Measurements from ENCODE around the gene KCNN1. TPM values are rescaled to one million over a fixed set of nuclear protein-coding genes. Genes with fewer than 3 reads are reported as not detected.

Gene KCNN1
- total and polyA plus RNA-seq, 2 of the 13 experiments (the other 11 are each of a cell fraction or from before 2014, with no cell fraction given), result 0.04 TPM; not detected in 1

- Histone ChIP-seq H3K4me3 (replicated peaks in 1 of 3; ENCODE audit: insufficient read depth in 1 of 3, low read depth in 2 of 3, low read length in 3 of 3) (no peak overlapping the region), H2AFZ (ENCODE audit: low read length) (no peak overlapping the region), H3K4me1 (ENCODE audit: insufficient read depth, low read length) (no peaks in the 10 kb centered on the region), H3K27ac (ENCODE audit: extremely low read length, insufficient read depth, low read length) (no peak overlapping the region), H3K4me2 (ENCODE audit: low read depth, low read length) (no peak overlapping the region), H3K27me3 (ENCODE audit: control insufficient read depth in 1 of 2, insufficient read depth in 2 of 2, low read length in 2 of 2) (no peaks in the 10 kb centered on the region), H3K36me3 (replicated peaks in 1 of 2; ENCODE audit: control insufficient read depth in 1 of 2, insufficient read depth in 2 of 2, low read length in 2 of 2) (no peaks in the 10 kb centered on the region), H3K9me3 (ENCODE audit: low read length) (no peaks in the 10 kb centered on the region), H3K79me2 (ENCODE audit: insufficient read depth, low read length) (no peaks in the 10 kb centered on the region), H3K9ac (ENCODE audit: insufficient read depth, low read depth, low read length) (no peak overlapping the region), H4K20me1 (ENCODE audit: insufficient read depth, low read length) (no peaks in the 10 kb centered on the region)
- 4% methylated on average over 3 of the region's 3 CpGs for WGBS (ENCODE audit: low lambda C conversion rate)
- no TSS peak for BruUV-seq (replicated peaks)
- FAIRE-seq, result no peak
- ChIA-PET POLR2A (no interaction called here), CTCF (ENCODE audit: low intra/inter-chr PET ratio, low total read pairs) (no interaction called here)
- in situ Hi-C loops (cut with HindIII; ENCODE audit: extremely low pct_ligation_motif_present, low pct_unique_long_range_greater_than_20kb), result no loop called here
- no peak for ATAC-seq
- no peak for DNase-seq (ENCODE audit: low spot score)
- no peak for TF ChIP-seq PLSCR1 (CRISPR knock-in tag; IDR thresholded peaks at IDR 0.05; ENCODE audit: borderline replicate concordance)
- no peak for TF ChIP-seq ZNF556 (CRISPR knock-in tag; IDR thresholded peaks at IDR 0.05; ENCODE audit: borderline replicate concordance)
- no peak for TF ChIP-seq CENPBD1 (CRISPR knock-in tag; IDR thresholded peaks at IDR 0.05; ENCODE audit: borderline replicate concordance, low read depth)
- no peak for TF ChIP-seq ZBTB10 (CRISPR knock-in tag; IDR thresholded peaks at IDR 0.05; ENCODE audit: borderline replicate concordance)
- TF ChIP-seq KDM2A (CRISPR knock-in tag; IDR thresholded peaks at IDR 0.05; ENCODE audit: borderline replicate concordance, low read depth), result no peak
- TF ChIP-seq HMG20A (CRISPR knock-in tag; IDR thresholded peaks at IDR 0.05; ENCODE audit: borderline replicate concordance), result no peak
- TF ChIP-seq RFX5 (IDR thresholded peaks at IDR 0.05; ENCODE audit: low read depth, low read length), result no peak
- no peak for TF ChIP-seq ZNF230 (CRISPR knock-in tag; IDR thresholded peaks at IDR 0.05)
- TF ChIP-seq MED8 (CRISPR knock-in tag; IDR thresholded peaks at IDR 0.05; ENCODE audit: insufficient replicate concordance), result no peak
- intact Hi-C loops (cut with micrococcal nuclease; ENCODE audit: unreplicated experiment), result no loop called here
Measured at GRCh38 chr19:17922138-17922537, 44.8 kb upstream of the KCNN1 start.
